Activated CD8-positive, alpha-beta memory T cell treated with anti-CD3 and anti-CD28 coated beads for 4 hours (primary cell): ENCODE measurements around the gene CFAP77.

Experiments used
- DNase-seq, 2 donors: peaks; one replicate each; pipeline ENCODE4 v3.0.0-alpha.2; 2020; ENCODE audit warnings: low read depth in 2 of 2

The CFAP77 gene

GRCh38 chr9:132451276-132451675 is 41.3 kb downstream of the CFAP77 start:
- peak; percentile 2 to 25 for DNase-seq

GRCh38 chr9:132456241-132456640 is 46.2 kb downstream of the CFAP77 start:
- DNase-seq: no peak

- no peak for DNase-seq
Measured at GRCh38 chr9:132457504-132458236, 47.7 kb downstream of the CFAP77 start.

DNA sequence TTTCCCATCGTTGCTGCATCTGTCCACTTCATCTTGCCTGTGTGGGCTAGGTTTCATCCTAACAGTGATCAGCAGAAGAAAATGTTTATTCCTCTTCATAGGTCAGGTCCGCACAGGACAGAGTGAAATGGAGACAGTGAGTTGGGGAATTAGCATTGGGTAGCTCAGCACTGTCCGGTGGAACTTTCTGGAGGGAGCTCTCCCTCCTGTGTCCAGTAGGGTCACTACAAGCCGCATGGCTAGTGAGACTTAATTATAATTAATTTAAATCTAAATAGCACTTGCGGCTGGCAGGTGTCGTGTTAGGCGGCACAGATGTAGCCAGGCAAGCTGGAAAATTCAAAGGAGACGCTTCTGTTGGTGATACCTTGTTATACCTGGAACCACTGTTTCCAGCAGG is 48.4 kb downstream of the CFAP77 start:
- DNase-seq: no peak

DNA sequence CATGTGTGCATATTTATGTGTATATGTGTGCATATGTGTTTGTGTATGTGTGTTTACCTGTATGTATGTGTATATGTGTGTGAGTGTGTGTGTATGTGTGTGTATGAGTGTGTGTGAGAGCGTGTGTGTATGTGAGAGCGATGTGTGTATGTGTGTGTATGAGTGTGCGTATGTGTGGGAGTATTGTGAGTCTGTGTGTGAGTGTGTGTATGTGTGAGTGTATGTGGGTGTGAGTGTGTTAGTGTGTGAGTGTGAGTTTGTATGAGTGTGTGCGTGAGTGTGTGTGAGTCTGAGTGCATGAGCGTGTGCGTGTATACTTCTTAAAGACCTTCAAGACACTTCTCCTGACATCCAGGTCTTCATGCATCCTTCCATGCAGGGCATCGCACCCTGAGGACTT is 49.6 kb downstream of the CFAP77 start:
- DNase-seq: no peak

DNA sequence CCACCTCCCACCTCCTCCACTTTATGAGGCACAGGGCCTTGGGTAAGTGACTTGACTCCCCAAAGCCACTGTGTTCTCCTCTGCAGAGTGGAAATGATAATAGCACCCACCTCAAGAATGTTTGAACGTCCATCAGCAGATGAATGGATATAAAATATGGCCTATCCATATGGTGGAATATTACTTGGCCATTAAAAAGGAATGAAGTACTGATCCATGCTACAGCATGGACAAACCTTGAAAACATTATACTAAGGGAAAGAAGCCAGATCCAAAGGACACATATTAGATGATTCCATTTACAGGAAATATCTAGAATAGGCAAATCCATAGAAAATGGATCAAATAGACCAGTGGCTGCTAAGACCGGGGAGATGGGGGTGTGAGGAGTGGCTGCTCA is 50.2 kb downstream of the CFAP77 start:
- no peak for DNase-seq

DNA sequence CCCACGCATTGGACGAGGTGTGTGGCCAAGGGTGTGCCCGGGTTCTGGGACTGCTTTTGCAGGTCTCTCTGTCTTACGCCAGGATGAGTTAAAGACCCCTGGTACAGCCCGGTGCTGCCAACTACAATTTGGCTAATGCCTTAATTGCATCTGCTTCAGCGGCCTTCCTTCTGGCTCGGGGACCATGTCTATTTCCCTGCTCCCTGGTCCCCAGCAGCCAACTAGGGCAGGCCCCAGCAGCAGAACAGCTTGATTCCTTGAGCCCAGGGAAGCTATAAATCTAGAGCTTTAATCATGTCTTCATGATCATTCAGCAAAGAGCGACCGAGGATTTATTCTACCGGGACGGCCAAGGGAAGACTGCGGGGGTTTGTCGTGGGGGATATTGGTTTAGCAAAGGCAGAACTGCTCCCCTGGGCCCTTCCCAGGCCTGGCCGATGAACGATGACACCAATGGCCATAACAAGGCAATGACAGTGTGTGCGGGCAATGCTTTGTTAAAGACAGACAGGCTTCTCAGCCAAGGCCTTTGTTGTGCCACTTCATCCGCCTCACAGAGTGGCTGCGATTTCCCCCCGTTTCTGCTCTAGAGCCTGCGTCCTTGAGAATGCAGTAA is 51.4 kb downstream of the CFAP77 start:
- DNase-seq: no peak

- DNase-seq: no peak
Measured at GRCh38 chr9:132461971-132462370, 52.0 kb downstream of the CFAP77 start.

GRCh38 chr9:132464547-132464946 is 54.5 kb downstream of the CFAP77 start:
- DNase-seq: no peak

DNA sequence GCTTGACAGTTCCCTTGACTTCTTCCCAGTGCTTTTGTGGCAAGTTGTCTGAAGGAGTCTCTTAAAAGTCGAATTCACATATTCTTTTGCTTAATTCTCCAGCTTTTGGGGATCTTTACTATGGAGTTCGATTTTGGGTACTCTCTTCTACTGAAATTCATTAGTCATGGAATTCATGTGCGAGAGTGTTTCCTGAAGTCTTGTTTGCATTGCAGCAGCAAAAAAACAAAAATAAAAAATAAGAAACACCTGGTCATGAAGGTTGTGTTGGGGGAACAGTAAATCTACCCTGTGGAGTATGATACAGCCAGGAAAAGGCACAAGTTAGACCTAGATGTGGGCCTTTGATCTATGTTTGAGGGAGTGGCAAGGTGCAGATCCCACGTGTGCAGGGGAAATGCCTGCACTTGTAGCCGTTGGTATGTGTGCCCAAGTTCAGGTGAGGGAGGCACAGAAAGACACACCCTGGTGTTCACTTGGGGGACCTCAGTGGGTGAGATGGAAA is 55.2 kb downstream of the CFAP77 start:
- no peak for DNase-seq

DNA sequence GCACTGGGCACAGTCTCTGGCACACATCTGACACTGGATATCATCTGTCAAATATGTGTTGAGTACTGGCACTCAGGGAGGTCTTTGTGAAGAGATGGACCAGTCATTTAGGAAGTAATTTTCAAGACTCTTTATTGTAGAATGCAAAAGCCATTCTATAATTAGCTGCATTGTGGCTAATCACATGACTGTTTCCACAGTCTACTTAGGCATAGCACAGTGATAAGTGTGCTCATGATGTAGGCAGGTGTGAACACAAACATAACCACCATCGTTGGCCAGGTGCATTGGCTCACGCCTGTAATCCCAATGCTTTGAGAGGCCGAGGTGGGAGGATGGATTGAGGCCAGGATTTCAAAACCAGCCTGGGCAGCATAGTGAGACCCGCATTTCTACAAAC is 62.2 kb downstream of the CFAP77 start:
- DNase-seq: no peak

DNA sequence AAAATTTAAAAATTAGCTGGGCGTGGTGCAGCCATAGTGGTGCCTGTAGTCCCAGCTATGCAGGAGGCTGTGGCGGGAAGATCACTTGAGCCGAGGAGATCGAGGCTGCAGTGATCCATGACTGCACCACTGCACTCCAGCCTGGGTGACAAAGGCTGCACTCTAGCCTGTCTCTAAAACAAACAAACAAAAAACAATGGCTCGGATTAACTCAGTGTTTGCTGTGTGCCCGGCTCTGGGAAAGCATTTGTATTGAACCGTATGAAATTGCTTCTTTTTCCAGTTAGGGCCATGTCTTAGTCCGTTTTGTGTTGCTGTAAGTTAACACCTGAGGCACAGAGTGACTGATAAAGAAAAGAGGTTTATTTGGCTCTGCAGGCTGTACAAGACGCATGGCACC is 62.6 kb downstream of the CFAP77 start:
- no peak for DNase-seq

- no peak for DNase-seq
Measured at GRCh38 chr9:132474253-132474652, 64.2 kb downstream of the CFAP77 start.

DNA sequence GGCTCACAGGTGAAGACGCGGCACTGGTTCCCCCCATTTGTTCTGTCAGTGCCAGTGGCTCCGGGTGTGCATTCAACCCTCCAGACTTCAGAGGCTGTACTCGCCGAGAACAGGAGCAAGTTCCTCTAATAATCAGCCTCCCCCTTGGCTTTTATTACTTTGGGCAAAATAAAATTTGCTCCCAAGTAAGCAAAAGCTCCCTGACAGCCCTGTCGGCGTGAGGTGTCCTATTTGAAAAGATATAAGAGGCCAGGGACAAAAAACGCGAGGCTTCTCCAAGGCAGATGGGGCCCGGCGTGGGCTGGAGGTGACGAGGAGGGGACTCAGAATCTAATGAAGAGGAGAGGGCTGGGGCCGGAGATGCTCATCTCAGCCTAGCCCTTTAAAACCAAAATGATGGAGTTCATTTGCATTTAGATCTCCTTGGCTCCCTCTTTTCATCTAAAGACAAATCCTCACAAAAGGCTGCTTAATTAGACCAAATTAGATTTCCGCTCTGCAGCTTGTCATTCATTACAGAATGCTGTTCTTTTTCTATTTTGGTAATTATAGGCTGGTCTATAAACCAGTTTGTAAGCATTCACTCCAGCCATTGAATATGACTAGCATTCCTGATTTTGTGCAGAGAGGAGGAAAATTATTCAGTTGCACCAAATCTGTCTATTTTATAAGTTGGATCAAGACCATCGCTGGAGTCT is 68.5 kb downstream of the CFAP77 start:
- DNase-seq: no peak

- DNase-seq: no peak
Measured at GRCh38 chr9:132479733-132480132, 69.7 kb downstream of the CFAP77 start.

- no peak for DNase-seq
Measured at GRCh38 chr9:132481053-132481849, 71.2 kb downstream of the CFAP77 start.

DNA sequence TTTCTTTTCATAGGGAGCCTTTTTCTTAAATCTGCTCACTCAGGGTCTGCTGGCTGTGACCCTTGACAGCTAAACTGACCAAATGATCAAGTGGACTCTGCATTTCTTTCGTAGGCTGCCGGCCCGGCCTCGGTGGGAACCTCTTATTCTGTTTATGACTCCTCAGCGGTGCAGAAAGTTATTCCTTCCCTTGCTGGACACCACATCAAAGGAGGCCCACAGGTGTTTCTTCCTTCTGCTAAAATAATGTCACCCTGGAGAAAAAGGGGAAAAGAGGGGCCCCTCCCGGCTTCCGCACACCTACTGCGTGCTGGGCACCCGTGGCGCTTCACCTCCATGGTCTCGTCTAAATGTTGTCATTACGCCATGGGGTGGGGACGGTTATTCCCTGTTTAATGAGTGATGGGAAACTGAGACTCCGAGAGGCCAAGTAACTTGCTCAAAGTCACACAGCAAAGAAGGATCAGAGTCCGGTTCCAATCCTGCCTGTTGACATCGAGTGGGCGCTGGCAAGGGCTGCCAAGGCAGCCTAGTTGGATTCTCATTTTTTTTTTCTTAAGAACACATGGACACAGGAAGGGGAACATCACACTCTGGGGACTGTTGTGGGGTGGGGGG is 72.3 kb downstream of the CFAP77 start:
- DNase-seq: no peak

DNA sequence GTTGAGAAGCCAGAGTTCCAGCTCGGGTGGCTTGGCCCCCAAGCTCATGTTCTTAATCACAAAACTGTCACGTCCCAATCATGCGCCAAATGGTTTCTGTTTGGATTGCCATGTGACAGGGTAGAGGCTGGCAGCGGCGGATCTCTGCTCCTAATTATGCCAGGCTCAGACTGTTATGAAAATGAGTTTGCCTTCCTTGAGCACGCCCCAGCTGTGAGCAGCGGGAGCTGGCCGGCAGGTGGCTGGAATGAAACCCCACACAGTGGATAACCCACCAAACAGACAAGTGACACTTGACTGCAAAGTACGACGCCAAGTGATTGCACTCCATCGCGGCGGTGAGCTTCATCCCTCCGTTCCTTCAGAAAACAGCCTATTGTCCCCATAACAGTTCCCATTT is 75.4 kb downstream of the CFAP77 start:
- DNase-seq: no peak

GRCh38 chr9:132486706-132487350 is 76.8 kb downstream of the CFAP77 start:
- peak; percentile 8 to 10 for DNase-seq

- no peak for DNase-seq
Measured at GRCh38 chr9:132487351-132487791, 77.4 kb downstream of the CFAP77 start.

DNA sequence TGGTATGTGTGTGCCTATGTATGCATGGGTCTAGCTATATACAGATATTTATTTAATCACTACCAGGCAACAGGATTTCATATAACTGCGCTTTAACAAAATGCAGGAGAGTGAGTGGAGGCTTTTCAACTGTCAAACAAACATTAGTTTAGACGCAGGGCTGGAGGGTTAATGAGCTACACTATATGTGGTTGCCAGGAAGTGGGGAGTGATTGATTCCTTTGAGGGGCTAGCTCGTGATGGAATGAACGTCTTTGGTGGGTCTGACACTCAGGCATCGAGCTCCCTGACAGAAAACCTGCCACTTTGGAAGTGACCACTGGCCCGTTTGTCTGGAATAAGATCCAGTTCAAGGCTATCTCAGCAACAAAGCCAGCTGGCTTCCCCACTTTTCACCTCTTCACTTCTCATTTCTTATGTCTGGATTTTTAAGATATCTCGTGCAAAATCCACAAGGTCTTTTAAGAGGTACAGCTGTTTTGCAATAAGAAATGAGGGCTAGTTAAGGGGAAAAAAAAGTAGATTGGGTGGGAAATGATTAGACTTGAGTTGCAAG is 78.0 kb downstream of the CFAP77 start:
- DNase-seq: no peak
